ENCODE results near the gene GLP2R.

GLP2R gene

DNA sequence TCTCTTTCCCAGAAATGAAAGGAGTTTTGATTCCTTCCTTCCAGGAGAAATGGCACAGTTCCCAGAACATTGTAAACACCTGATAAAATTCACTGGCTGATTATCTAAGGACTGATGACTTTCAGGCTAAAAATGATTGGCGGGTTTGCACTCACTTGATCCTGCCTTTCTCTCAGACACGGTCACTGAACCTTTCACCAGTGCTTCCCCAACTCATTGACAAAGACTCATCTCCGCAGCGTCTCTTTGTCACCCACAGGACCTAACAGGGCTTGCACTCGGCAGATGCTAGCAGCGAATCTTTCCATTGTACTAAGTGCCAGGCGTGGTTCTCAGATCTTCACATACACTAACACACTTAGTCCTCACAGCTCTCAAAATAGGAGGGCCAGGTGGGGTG lies 27.0 kb upstream of the GLP2R start:
- H3K4me3 ChIP-seq (ENCODE audit: low read depth, low read length) = no peak overlapping the region
- no peaks in the 10 kb centered on the region for H3K36me3 ChIP-seq
- DNase-seq = no peak
- H3K9me3 ChIP-seq (ENCODE audit: severe bottlenecking) = no peaks in the 10 kb centered on the region
- TF ChIP-seq, protein P1, sequence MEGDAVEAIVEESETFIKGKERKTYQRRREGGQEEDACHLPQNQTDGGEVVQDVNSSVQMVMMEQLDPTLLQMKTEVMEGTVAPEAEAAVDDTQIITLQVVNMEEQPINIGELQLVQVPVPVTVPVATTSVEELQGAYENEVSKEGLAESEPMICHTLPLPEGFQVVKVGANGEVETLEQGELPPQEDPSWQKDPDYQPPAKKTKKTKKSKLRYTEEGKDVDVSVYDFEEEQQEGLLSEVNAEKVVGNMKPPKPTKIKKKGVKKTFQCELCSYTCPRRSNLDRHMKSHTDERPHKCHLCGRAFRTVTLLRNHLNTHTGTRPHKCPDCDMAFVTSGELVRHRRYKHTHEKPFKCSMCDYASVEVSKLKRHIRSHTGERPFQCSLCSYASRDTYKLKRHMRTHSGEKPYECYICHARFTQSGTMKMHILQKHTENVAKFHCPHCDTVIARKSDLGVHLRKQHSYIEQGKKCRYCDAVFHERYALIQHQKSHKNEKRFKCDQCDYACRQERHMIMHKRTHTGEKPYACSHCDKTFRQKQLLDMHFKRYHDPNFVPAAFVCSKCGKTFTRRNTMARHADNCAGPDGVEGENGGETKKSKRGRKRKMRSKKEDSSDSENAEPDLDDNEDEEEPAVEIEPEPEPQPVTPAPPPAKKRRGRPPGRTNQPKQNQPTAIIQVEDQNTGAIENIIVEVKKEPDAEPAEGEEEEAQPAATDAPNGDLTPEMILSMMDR (IDR thresholded peaks at IDR 0.05; ENCODE audit: low read depth, low read length) = no peak
- H3K27ac ChIP-seq = no peak overlapping the region
- H3K27me3 ChIP-seq (ENCODE audit: insufficient read depth, low read depth, severe bottlenecking) = no peaks in the 10 kb centered on the region

DNA sequence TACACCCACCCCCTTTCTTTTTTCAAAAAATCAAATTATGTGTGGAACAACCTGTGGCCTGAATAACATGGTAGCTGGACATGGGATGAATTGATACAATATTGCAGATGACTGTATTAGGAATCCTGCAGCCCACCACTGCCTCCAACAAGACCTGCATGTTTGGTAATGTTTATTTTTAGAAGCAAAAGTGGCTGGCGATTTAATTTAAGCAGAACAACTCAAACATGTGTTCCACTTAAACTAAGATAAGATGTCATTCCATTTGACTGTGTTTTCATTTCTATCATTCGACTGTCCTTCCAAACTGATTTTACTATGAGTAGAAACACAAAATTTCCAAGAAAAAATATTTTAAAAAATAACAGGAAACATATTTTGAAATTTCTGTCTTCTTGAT lies 24.2 kb upstream of the GLP2R start:
- H3K27me3 ChIP-seq (ENCODE audit: insufficient read depth, low read depth, severe bottlenecking) = no peaks in the 10 kb centered on the region
- DNase-seq = no peak
- TF ChIP-seq, protein P1 (IDR thresholded peaks at IDR 0.05; ENCODE audit: low read depth, low read length) = no peak
- H3K9me3 ChIP-seq (ENCODE audit: severe bottlenecking) = no peaks in the 10 kb centered on the region
- no peak overlapping the region for H3K4me3 ChIP-seq (ENCODE audit: low read depth, low read length)
- H3K36me3 ChIP-seq = no peaks in the 10 kb centered on the region
- no peak overlapping the region for H3K27ac ChIP-seq

DNA sequence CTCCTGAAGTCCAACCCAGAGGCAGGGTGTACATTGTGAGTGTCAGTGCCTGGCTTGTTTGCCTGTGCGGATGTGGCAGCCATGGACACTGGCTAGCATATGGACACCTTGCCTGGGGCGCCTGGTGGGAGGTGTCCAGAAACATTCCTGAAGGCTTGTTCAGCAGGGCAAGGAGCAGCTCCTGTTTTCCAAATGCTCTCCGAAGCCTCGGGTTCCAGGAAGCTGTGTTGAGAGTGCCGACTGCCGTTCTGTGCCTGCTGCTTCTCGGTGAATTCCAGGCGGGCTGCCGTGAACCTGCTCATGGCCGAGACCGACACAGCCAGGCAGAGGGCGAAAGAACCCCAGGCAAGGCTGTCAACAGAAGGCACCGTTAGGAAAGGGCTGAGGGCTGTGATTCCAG lies 23.4 kb upstream of the GLP2R start:
- Histone ChIP-seq H3K4me3 (ENCODE audit: low read depth, low read length) (no peak overlapping the region), H3K27ac (no peak overlapping the region), H3K27me3 (ENCODE audit: insufficient read depth, low read depth, severe bottlenecking) (no peaks in the 10 kb centered on the region), H3K9me3 (ENCODE audit: severe bottlenecking) (no peaks in the 10 kb centered on the region), H3K36me3 (no peaks in the 10 kb centered on the region)
- TF ChIP-seq, protein P1 (IDR thresholded peaks at IDR 0.05; ENCODE audit: low read depth, low read length) = no peak
- DNase-seq = no peak

DNA sequence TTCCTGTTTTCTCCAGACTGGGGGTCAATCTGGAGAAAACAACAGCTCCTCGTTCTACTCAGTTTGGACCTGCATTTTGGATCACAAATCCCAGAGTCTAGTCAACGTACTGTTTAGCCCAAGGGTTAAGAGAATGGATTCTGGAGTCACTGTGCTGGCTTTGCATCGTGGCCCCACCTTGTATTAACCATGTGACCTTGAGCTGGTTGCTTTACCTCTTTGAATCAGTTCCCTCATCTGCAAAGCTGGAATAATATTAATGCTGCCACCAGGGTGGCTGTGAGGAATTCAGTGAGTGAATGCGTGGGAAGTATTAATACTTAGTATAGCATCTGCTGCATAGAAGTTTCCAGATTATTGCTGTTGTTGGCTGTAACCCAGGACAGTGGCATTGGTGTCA lies 23.0 kb upstream of the GLP2R start:
- TF ChIP-seq, protein P1 (IDR thresholded peaks at IDR 0.05; ENCODE audit: low read depth, low read length) = no peak
- DNase-seq = no peak
- no peaks in the 10 kb centered on the region for H3K36me3 ChIP-seq
- H3K27me3 ChIP-seq (ENCODE audit: insufficient read depth, low read depth, severe bottlenecking) = no peaks in the 10 kb centered on the region
- H3K4me3 ChIP-seq (ENCODE audit: low read depth, low read length) = no peak overlapping the region
- no peak overlapping the region for H3K27ac ChIP-seq
- no peaks in the 10 kb centered on the region for H3K9me3 ChIP-seq (ENCODE audit: severe bottlenecking)

DNA sequence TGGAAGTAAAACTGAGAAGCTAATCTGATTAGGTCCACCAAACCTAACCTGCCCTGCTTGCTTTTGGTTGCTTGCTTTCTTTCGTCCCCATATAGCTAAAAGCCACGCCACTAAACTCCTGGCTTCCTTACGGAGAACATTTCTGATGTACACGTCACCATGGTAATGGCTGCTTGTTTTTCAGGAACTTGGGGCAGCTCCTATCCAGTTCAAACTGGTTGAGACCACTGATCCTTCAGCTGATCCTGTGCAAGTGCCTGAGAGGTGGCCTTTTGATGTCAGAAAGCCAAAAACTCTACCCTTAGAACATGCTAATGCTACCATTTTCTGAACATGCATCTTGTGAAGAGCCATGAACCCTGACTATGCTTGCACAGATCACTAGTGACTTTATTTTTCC lies 20.0 kb upstream of the GLP2R start:
- TF ChIP-seq, protein P1 (IDR thresholded peaks at IDR 0.05; ENCODE audit: low read depth, low read length) = no peak
- no peaks in the 10 kb centered on the region for H3K9me3 ChIP-seq (ENCODE audit: severe bottlenecking)

DNA sequence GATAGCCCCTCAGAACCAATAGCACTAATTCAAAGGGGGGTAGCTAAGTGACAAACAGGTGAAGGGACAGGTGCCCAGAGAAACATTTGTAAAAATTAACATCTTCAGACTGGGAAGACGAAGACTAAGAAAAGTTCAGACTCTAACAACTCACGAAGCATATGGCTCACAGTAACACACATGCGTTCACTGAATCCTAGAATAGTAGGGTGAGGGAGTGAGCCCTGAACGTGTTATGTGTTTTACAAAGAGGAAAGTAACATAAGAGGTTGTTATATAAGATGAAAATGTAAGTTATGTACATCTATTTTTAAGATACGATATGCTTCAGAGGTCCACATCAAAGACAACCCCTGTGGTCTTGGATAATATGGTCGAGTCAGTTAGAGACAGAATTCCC lies 19.0 kb upstream of the GLP2R start:
- Histone ChIP-seq H3K27me3 (ENCODE audit: insufficient read depth, low read depth, severe bottlenecking) (no peaks in the 10 kb centered on the region), H3K36me3 (no peaks in the 10 kb centered on the region), H3K9me3 (ENCODE audit: severe bottlenecking) (no peaks in the 10 kb centered on the region), H3K27ac (no peak overlapping the region), H3K4me3 (ENCODE audit: low read depth, low read length) (no peak overlapping the region)
- TF ChIP-seq, protein P1 (IDR thresholded peaks at IDR 0.05; ENCODE audit: low read depth, low read length) = no peak
- DNase-seq = no peak

More for the DNA sequence above, 20.0 kb upstream of the GLP2R start:
- Histone ChIP-seq H3K4me3 (ENCODE audit: low read depth, low read length) (no peak overlapping the region), H3K27ac (no peak overlapping the region), H3K36me3 (no peaks in the 10 kb centered on the region), H3K27me3 (ENCODE audit: insufficient read depth, low read depth, severe bottlenecking) (no peaks in the 10 kb centered on the region)
- DNase-seq = no peak

All from WERI-Rb-1 (cell line).